ENCODE data around the gene KRTAP5-2.
"Not testable (repeated sequence)": the region's sequence is repeated elsewhere in the genome, so short reads cannot be mapped to it uniquely, and the experiment has no call there.

The KRTAP5-2 gene

GRCh38 chr11:1586699-1587098 is 11.4 kb downstream of the KRTAP5-2 start:
- no peak for DNase-seq

GRCh38 chr11:1584661-1585370 is 13.3 kb downstream of the KRTAP5-2 start, which contains the start of gene KRTAP5-1:
Gene KRTAP5-1, minus strand, starts transcription at chr11:1585283. Its CDS starts 34 bp downstream, at chr11:1585249.
- not testable (repeated sequence) for DNase-seq

- not testable (repeated sequence) for DNase-seq
Measured at GRCh38 chr11:1582909-1583308, 15.2 kb downstream of the KRTAP5-2 start.

DNA sequence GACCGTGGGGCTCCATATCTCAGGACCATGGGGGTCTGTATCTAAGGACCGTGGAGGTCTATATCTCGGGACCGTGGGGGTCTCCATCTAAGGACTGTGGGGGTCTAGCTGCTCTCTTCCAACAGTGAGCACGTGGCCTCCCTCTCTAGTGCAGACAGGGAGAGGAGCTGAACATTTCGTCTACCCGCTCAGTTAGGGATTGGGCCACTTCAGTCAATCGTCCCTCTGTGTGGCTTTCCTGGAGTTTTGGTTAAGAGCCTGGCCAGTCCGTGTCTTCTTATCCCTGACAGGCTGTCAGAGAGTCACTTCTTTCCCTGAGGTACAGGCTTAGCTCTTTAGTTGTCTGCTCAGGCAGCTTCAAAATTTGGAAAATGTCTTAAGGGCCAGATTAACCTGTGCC is 16.1 kb downstream of the KRTAP5-2 start:
- no peak for DNase-seq

- DNase-seq, result no peak
Measured at GRCh38 chr11:1576825-1577224, 21.3 kb downstream of the KRTAP5-2 start.

GRCh38 chr11:1575756-1576155 is 22.3 kb downstream of the KRTAP5-2 start:
- DNase-seq, result not testable (repeated sequence)

DNA sequence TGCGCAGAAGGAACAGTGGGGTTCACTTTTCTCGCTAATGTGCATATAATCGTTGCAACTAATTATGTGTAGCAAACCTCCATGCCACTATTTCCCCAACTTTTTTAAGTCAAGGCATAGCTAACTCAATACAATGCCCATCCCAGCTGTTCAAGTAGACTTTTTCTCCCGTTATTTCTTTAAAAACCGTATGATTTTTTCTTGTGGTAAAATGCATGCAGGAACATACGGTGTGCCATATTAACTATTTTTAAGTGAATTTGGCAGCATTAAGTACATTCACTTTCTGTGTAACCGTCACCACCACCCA is 23.2 kb downstream of the KRTAP5-2 start:
- no peak for DNase-seq

DNA sequence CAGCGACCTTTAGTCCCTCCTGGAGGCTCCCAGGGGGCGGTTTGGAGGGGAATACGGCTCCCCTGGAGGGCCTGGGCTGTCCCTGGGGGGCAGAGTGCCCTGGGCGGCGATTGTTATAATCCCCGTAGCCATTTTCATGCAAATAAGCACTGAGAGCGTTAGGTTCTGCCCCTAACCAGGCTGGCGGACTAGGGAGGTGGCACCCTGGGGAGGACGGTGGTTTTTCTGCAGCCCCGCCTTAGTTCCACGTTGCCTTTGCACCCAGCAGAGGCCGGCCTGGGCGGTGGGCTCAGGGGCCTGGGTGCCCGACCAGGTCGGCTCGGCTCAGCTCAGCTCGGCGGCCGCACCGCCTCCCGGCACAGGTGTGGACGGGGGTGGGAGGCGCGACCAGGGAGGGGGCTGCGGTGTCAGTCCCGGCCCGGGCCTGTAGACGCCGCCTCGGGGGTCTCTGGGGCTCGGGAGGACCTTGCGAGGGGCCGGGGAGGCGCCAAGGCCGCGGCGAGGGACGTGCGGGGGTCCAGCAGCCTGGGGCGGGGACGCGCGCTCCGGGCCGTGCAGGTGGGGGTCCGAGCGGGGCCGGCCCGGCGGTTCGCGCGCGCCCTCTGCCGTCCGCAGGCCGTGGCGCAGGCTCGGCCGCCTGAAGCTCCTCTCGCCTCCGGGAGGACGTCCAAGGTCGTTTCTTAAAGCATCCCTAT is 23.7 kb downstream of the KRTAP5-2 start:
- DNase-seq, result peak; percentile 98

DNA sequence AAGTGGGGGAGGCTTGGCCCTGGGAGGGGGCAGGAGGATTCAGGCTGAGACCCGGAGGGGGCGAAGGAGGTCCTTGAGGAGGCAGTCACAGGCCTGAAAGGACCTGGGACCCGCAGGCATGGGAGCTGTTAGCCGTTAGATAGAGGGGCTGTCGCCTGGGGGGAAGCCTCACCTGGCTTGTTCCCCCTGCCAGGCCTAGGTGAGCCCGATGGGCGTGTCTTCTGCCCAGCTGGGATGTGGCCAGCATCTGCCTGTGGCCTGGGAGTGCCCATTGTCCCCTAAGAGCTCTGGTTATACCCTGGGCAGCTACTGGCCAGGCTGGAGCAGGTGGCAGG is 24.2 kb downstream of the KRTAP5-2 start:
- no peak for DNase-seq

DNA sequence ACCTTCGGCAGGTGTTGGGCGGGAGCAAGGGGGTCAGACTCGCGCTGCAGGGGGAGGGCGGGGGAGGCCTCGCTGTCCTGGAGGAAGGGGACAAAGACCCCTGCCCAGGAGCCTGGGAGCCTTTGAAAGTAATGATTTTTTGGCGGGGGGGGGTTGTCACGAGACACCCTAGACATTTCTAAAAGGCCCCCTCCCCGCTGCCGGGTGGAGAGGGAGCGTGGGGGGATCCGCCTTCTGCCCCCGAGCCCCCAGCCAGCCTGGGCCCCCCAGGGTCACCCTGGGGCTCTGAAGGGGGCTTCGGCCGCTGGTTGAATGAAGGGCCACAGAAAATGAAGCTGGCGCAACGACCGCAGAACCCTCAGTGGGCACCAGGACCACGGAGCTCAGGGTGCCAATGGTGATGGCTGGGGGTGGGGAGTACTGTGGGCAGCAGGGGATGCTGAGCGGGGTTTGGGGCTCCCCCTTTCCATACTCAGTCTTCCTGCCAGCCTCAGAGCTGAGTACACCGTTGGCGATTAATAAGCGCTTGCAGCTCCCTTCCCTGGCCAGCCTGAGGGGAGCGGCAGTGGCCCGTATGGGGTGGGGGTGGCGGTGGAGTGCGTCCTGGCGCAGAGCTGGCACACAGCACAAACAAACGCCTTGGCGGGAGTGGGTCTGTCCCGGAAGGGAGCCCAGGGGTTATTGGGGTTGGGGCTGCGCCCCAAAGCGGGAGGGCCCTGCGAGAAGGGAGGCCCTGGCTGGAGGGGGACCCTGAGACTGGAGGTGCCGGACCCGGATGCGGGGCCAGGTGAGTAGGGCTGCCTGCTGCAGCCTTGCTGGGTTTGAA is 24.8 kb downstream of the KRTAP5-2 start:
- peak; percentile 64 for DNase-seq

DNA sequence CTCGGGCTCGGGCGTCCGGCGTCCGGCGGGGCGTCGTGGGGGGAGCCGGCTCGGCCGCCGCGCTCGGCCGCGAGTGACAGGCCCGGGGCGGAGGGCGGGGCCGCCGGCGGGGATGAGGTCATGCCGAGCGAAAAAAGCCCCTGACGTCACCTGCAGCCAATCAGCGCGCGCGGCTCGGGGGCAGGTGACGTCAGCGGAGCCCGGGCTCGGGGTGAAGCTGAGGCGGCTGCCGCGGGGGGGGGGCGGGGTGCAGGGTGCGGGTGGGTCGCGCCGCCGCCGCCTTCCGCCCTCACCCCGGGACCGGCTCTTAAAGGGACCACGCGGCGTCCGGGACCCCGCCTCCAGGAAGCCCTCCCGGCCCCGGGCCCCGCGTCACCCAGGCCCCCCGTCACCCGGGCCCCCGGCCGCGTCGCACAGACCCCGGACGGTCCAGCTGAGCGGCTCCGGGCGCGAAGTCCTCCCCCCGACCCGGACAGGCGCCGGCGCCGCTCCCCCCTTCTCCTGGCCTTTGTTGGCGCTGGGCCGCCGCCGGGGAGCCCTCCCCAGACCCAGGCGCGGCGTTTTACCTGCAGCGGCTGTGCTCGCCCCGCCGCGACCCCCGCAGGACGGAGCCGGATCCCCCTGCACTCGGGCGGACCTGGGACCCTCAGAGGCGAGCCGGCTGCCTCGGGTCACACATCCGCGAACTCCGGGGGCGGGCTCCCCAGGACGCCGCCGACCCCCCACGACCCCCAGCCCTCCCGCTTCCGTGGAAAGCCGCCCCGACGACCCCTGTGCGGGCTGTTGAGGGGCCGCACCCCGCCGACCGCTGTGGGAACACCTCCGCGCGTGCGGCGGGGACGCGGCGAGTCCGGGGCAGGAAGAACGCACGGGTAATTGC is 25.7 kb downstream of the KRTAP5-2 start, which contains the start of gene DUSP8:
Gene DUSP8 (minus strand): TSS at position 75 of the 880 bp plus-strand sequence. CDS start 6,445 bp downstream, outside the sequence.
- peak; percentile 91 for DNase-seq

DNA sequence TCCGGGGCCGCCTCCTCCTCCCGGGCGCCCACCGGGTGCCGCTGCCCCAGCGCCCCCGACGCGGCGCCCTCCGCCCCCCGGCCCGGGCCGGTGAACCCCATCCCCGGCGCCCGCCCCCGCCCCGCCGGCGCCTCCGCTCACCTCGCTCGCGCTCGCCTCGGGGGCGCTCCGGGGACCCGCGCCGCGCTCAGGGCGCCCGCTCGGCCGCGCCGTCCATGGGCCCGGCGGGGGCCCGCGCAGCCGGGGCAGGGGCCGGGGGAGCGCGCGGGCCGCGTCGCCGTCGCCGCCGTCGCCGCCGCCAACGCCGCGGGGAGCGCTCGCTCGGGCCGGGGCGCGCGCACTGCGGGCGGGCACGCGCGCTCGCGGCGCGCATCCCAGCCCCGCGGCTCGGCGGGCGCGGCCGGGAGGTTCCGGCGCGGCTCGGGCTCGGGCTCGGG is 26.3 kb downstream of the KRTAP5-2 start:
- DNase-seq, result no peak

- peak; percentile 49 for DNase-seq
Measured at GRCh38 chr11:1570896-1571759, 27.0 kb downstream of the KRTAP5-2 start.

DNA sequence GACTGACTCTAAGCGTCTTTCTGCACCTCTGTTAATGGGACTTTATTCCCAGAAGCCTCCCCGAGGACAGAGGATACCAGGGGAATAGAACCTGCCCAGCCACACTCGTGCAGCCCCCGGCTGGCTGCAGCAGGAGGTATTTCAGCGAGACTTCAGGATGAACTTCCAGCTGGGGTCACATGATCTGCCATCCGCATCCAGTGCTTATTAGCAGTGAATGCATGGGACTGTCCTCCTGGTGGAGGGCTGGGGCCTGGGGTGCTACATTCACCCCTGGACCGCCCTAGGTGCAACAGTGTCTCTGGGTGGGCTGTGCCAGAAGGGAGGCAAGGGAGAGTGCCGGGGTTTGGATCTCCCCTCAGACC is 27.6 kb downstream of the KRTAP5-2 start:
- no peak for DNase-seq

GRCh38 chr11:1570001-1570453 is 28.1 kb downstream of the KRTAP5-2 start:
- DNase-seq, result no peak

GRCh38 chr11:1569251-1569780 is 28.8 kb downstream of the KRTAP5-2 start:
- DNase-seq, result no peak

- DNase-seq, result peak; percentile 35
Measured at GRCh38 chr11:1568441-1568911, 29.6 kb downstream of the KRTAP5-2 start.

GRCh38 chr11:1567721-1568100 is 30.4 kb downstream of the KRTAP5-2 start:
- DNase-seq, result no peak

DNA sequence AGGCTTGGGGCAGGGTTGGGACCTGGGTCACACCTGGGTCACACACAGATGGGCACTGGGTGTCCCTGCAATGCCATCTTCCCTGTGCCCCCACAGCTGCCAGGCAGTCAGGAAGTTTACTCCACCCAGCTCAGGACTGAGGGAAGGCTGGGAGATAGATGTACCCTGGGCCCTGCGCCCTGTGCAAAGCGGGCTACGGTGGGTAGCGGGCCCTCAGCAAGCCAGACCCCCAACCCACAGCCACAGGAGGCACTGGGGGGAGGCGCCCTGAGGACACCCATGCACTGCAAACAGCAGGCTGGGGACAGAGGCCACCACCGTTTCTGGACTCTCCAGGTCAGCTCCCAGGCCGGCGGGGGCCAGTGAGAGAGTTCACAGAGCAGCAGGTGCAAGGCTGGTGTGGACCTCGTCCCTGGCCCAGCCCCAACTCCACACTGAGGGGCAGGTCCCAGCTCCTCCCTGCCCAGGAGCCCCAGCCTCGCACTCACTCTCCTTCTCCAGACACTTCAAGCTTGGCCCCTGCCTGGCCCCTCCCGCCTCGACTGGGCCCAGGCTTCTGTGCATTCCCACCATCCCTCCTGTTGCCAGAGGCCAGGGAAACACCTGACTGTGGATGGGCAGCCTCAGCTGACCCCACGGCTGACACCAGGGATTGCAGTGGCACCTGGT is 30.9 kb downstream of the KRTAP5-2 start:
- DNase-seq, result no peak

DNA sequence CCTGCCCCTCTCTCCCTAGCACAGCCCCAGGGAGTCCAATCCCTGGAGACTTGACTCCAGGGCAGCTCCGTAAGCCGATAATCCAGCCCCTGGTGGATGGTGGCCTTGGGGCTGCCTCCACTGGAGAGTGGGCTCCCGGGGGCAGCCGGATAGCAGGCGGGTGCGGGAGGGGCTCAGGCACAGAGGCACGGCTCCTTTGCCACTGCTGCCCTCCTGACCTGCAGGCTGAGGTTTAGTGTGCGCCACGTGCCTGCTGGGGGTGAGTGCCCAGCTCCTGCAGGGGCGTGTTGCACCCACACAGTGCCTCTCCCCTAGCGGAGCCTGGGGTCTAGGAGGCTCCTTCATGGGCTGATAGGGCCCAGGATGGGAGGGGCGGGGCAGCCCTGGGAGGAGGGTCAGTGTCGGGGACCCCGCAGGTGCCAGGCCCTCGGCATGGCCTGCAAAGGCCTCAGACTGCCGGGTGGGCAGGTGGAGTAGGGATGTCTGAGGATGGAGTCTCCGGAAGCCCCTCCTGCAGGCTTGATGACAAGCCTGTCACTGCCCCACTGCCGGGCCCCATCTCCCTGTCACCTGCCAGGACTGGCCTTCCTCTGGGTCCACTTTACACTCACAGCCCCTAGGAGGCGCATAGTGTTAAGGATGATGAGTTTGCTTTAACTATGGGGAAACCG is 31.6 kb downstream of the KRTAP5-2 start:
- no peak for DNase-seq
